Subcutaneous adipose tissue (tissue), 4 donors: ENCODE data around the gene DYNC1I1. TPM values are rescaled to one million over a fixed set of nuclear protein-coding genes. Genes with fewer than 3 reads are reported as not detected.

Experiments used
- total RNA-seq, 4 donors: library from RNA; depleted of rRNA; stranded (reverse); fragments of >200 nt; gene quantifications; one replicate each; pipeline ENCODE4 v1.1.0, GENCODE V29; 2016
- TF ChIP-seq, protein P1 (sequence below): fragments of 450-650 bp; IDR thresholded peaks from one replicate; pipeline ENCODE4 v1.5.1; 2016; ENCODE audit warnings: low read depth, mild to moderate bottlenecking, control low read depth, antibody characterized with exemption, moderate library complexity

DYNC1I1 gene
- total RNA-seq, 4 donors from 2014 or later = 4.5 to 8.1 (median 5.1) TPM

- TF ChIP-seq, protein P1, sequence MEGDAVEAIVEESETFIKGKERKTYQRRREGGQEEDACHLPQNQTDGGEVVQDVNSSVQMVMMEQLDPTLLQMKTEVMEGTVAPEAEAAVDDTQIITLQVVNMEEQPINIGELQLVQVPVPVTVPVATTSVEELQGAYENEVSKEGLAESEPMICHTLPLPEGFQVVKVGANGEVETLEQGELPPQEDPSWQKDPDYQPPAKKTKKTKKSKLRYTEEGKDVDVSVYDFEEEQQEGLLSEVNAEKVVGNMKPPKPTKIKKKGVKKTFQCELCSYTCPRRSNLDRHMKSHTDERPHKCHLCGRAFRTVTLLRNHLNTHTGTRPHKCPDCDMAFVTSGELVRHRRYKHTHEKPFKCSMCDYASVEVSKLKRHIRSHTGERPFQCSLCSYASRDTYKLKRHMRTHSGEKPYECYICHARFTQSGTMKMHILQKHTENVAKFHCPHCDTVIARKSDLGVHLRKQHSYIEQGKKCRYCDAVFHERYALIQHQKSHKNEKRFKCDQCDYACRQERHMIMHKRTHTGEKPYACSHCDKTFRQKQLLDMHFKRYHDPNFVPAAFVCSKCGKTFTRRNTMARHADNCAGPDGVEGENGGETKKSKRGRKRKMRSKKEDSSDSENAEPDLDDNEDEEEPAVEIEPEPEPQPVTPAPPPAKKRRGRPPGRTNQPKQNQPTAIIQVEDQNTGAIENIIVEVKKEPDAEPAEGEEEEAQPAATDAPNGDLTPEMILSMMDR = no peak
These were observed 208.4 kb downstream of the DYNC1I1 start for GRCh38 chr7:95980706-95981105.

DNA sequence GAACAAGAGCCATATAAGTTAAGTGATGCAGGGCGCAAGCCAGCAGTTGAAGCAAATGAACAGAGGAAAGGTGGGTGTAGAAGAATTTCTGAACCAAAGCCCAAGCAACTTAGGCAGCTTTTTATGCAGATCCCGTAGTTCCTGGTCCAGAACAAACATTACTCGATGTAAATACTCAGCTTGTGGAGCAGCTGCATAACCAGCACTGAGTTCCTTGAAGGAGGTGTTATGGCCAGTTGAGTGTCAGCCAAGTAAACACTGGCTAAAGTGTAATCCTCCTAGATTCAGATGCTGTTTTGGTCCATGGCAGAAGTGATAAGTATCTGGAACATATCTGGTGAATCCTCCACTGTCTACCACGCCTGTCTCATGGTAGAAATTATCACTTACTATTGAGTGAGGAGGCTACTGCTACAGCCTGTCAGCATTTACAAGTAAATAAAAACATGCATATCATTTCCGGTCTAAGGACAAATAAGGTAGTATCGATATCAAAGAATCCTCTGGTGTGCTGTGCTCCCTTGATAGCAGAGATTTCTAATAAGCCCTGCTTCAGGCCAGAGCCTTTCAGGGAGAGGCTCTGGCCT, 213.9 kb downstream of the DYNC1I1 start:
- TF ChIP-seq, protein P1 = no peak

DNA sequence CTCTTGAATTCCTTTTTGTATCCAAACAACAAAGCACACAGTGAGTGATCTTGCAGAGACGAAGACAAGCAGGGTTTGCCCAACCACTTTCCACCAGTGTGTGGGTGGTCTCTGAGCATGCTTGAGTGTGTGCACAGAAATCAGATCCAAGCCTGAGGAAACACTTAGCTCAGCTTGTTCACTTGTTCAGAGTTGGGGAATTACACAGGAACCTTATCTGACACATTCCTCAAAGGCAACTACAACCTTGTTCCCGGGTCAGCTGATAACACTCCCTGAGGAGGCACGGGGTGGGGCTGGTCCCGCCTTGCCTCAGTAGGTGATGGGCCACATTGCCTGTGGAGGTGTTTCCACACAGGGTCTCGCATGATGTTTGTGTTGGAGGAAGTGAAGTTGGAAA, 216.9 kb downstream of the DYNC1I1 start:
- TF ChIP-seq, protein P1 = no peak

DNA sequence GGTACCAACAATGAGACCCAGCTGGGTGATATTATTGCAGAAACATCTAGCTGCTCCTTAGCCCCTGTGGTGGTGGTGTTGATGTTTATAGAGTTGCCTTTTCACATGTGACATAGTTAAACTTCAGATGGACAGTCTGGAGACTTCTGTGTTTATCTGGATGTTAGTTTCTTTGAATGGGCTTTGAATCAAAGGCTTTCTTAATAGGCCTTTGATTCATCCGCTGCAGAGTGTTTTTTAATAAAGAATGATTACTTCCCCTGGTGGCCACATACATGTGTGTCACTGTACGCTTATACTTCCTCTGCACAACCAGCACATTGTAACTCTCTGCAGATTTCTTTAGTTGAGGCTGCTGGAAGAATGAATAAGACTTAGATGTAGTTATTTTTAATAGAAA, 221.0 kb downstream of the DYNC1I1 start:
- TF ChIP-seq, protein P1 = no peak

GRCh38 chr7:95996174-95996573, 223.8 kb downstream of the DYNC1I1 start:
- TF ChIP-seq, protein P1 = no peak

GRCh38 chr7:95996886-95997285, 224.5 kb downstream of the DYNC1I1 start:
- TF ChIP-seq, protein P1 = no peak

GRCh38 chr7:95997632-95998031, 225.3 kb downstream of the DYNC1I1 start:
- TF ChIP-seq, protein P1 = no peak
